ENCODE data around the gene HOTAIR.

HOTAIR gene

DNA sequence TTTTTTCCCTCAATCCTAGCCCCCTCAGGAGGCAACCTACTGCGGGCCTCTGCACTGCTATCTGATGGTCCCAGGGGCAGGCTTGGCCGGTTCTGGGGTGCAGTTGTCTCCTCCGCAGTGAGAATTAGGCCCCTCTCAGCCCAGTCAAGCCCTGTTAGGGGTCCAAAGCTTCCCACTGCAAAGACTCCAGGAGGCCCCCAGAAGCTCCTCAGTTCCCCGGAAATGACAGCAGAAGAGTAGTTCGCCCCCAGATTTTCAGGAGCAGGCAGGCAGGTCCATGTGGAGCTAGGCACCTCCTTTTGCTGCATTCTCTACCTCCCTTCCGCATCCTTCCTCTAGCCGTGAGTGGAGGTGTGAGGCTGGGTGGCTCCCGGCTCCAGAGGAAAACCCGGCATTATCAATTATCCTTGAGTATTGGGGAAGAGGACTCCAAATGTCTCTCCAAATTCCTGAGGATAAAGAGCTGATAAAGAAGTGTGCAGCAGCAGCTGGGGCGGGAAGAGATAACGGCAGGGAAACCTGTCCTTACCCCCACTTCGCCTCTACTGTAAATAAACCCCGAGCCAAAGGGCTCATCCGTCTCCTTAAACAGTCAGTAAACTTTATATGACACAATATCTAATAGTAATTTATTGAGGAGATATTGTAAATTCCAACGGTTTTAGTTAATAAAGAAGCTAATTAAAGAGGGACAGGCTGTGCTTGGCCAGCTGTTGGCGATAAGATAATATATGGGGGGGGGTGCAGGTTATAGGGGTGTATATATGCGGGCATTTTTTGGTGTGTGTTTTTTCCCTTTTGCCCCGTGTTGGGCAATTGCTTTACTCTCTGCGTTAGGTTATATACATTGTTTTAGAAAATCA lies 20.7 kb downstream of the HOTAIR start:
- no peak for DNase-seq (ENCODE audit: low read depth)
- TF ChIP-seq, protein P1, sequence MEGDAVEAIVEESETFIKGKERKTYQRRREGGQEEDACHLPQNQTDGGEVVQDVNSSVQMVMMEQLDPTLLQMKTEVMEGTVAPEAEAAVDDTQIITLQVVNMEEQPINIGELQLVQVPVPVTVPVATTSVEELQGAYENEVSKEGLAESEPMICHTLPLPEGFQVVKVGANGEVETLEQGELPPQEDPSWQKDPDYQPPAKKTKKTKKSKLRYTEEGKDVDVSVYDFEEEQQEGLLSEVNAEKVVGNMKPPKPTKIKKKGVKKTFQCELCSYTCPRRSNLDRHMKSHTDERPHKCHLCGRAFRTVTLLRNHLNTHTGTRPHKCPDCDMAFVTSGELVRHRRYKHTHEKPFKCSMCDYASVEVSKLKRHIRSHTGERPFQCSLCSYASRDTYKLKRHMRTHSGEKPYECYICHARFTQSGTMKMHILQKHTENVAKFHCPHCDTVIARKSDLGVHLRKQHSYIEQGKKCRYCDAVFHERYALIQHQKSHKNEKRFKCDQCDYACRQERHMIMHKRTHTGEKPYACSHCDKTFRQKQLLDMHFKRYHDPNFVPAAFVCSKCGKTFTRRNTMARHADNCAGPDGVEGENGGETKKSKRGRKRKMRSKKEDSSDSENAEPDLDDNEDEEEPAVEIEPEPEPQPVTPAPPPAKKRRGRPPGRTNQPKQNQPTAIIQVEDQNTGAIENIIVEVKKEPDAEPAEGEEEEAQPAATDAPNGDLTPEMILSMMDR (conservative IDR thresholded peaks at IDR 0.05; ENCODE audit: low read depth, low read length): no peak
- no peak overlapping the region for H3K4me3 ChIP-seq (ENCODE audit: low read length)

DNA sequence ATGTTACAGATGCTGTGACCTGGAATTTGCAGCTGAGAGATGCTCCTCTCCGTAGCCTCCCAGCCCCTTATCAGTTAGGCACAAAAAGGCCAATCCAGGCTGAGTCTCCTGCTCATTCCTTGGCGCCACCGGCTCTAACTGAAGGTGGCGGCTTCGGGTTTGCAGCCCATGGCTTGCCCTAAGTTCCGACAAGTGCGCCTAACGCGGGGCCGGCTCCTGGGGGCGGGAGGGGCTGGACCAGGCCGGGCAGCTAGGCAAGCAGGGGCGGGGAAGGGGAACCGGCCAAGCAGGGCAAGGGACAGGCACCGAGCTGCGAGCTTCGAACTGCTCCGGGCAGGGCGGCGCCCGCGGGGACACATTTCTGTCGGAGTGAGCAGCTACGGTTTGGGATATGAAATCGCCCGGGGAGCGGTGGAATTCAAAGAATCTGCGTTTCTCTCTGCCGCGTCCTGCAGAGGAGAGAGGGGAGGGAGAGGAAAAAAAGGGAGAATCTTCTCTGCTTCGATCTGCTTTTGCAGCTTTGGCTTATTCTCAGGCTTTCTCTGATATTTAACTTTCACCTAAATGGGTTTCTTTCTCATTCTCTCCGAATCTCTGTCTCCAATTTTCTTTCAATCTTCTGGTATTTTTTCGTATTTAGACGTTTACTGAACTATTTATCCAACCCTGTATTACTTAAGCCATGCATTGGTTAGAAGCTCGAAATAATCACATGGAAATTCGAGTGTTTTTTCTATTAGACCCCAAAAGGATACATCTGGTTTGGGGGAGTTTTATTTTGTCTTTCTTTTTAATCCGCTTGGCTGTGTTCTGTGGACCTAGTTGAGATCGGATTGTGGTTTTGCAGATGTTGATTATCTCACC lies 21.7 kb downstream of the HOTAIR start:
- no peak for DNase-seq (ENCODE audit: low read depth)
- H3K4me3 ChIP-seq (ENCODE audit: low read length): no peak overlapping the region
- TF ChIP-seq, protein P1 (conservative IDR thresholded peaks at IDR 0.05; ENCODE audit: low read depth, low read length): no peak

DNA sequence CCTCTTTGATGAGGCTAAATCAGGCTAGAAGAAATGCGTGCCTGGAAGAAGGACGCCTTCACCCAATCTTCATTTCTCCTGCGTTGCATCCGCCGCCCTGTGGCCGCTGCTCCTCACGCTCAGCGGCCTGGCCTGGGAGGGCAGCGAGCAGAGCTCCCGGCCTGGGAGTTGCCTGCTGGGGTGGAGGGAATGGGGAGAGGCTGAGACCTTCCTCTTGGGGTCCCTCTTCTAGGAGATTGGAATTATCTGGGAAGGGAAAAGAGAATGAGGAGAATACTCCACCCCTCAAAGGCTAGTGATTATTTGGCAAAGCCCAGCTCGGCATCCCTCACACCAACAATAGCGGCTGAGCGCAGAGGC lies 22.4 kb downstream of the HOTAIR start:
- DNase-seq (ENCODE audit: low read depth): no peak
- TF ChIP-seq, protein P1 (conservative IDR thresholded peaks at IDR 0.05; ENCODE audit: low read depth, low read length): no peak
- H3K4me3 ChIP-seq (ENCODE audit: low read length): no peak overlapping the region

DNA sequence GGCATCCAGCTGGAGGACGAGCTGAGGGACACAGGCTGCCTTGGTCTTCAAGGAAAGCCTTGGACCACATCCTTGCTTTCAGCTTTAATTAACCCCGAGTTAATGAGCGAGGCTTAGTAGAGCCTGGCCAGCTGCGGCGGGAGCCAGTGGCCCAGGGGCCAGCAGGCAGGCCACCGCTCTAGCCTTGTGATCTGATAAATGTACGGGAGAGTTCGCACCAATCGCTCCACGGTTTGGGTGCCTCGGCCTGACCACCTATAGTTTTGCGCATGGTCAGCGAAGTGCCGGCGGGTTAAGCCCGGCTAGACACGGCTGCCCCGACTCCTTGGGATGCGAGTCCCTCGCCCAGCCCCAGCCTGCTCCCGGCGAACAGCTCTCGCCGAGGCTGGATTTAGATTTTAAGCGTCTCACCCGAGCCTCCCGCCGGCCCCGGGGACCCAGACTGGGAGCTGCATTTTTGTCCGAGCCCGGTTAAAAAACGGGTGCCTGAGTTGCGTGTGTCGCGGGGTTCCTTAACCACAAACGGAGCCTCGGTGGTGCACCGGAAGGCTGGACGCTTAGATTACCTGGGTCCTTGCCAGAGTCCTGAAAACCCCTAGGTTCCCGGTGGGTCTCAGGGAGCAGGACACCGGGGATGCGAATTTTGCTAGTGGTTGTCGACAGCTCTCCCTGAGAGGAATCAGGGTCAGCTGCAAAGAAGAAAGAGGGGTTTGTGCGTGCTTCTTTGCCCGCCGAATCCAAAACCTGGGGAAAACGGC lies 23.0 kb downstream of the HOTAIR start:
- DNase-seq (ENCODE audit: low read depth): no peak
- H3K4me3 ChIP-seq (ENCODE audit: low read length): no peak overlapping the region
- TF ChIP-seq, protein P1 (conservative IDR thresholded peaks at IDR 0.05; ENCODE audit: low read depth, low read length): no peak

DNA sequence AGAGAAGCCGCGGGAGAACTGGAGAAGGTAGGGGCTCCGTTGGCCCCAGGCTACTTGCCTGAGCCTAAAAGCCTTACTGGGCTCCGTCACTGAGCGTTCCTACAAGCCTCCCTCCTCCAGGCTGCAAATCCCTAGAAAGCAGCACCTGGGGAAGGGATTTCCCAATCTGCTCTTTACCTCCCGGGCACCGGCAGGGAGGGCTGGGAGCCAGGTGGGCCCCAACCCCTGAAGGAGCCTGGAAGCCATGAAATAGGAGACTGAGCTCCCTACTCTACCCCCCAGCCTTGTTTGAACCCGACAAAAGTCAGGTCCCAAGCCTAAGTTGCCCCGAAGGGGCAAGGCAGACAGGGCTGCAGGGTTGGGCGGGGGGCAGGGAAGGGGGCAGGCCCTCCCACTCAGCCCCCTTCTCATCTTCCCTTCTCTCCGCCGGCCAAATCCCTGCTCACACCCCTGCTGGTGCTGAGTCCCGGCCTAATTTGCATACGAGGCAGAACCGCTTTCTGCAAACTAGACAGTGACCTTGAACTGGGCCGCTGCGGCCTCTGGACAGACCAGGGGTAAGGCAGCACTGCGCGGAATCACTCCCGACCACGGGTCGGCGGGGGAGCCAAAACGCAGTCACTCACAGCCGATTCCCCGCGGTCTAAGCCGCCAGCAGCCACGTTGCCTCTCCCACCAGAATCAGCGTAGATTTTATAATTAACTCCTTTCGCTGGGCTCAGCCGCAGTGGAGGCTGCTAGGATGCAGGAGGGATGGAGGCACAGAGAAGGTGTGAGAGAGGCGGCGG lies 23.8 kb downstream of the HOTAIR start:
- no peak overlapping the region for H3K4me3 ChIP-seq (ENCODE audit: low read length)
- TF ChIP-seq, protein P1 (conservative IDR thresholded peaks at IDR 0.05; ENCODE audit: low read depth, low read length): no peak
- no peak for DNase-seq (ENCODE audit: low read depth)

DNA sequence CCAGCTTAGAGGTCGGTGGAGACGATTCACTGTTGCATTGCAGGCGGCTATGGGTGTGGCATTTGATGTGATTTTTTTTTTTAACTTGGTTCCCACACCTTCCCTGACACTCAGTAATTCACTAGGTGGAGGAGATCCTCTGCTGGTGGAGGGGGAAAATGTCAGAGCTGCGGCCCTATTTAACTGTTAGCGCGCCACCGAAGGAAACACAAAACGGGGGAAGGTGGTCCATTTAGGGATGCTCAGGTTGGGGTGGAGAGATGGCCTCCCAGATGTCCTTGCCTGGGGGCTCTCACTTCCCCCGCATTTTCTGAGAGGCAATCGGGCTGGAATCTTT lies 24.3 kb downstream of the HOTAIR start:
- TF ChIP-seq, protein P1 (conservative IDR thresholded peaks at IDR 0.05; ENCODE audit: low read depth, low read length): no peak
- no peak overlapping the region for H3K4me3 ChIP-seq (ENCODE audit: low read length)
- no peak for DNase-seq (ENCODE audit: low read depth)

Measured in retinal pigment epithelial cell (primary cell).